ENCODE data around the gene SRD5A3. TPM values are rescaled to one million over a fixed set of nuclear protein-coding genes. Genes with fewer than 3 reads are reported as not detected.

Gene SRD5A3
- total RNA-seq, 1 donor from 2014 or later: 39.5 TPM

- H3K27me3 ChIP-seq (ENCODE audit: insufficient read depth, low read length): no peaks in the 10 kb centered on the region
- H3K27ac Mint-ChIP-seq (ENCODE audit: unreplicated experiment): no peak overlapping the region
- H3K36me3 Mint-ChIP-seq (ENCODE audit: low read depth, unreplicated experiment): no peaks in the 10 kb centered on the region
- TF ChIP-seq, protein P1, sequence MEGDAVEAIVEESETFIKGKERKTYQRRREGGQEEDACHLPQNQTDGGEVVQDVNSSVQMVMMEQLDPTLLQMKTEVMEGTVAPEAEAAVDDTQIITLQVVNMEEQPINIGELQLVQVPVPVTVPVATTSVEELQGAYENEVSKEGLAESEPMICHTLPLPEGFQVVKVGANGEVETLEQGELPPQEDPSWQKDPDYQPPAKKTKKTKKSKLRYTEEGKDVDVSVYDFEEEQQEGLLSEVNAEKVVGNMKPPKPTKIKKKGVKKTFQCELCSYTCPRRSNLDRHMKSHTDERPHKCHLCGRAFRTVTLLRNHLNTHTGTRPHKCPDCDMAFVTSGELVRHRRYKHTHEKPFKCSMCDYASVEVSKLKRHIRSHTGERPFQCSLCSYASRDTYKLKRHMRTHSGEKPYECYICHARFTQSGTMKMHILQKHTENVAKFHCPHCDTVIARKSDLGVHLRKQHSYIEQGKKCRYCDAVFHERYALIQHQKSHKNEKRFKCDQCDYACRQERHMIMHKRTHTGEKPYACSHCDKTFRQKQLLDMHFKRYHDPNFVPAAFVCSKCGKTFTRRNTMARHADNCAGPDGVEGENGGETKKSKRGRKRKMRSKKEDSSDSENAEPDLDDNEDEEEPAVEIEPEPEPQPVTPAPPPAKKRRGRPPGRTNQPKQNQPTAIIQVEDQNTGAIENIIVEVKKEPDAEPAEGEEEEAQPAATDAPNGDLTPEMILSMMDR (IDR thresholded peaks at IDR 0.05; ENCODE audit: insufficient read depth, low read depth, low read length): no peak
- no peak for TF ChIP-seq EZH2 (IDR thresholded peaks at IDR 0.05; ENCODE audit: insufficient read depth, low read length)
- H3K9ac ChIP-seq (ENCODE audit: low read length): no peak overlapping the region
- no peak overlapping the region for H3K27ac ChIP-seq (ENCODE audit: low read depth, low read length)
- H3K4me1 Mint-ChIP-seq (ENCODE audit: low read depth, unreplicated experiment): no peaks in the 10 kb centered on the region
- no peak overlapping the region for H3K4me2 ChIP-seq (ENCODE audit: low read length)
- peaks cover 4% of the 10 kb centered on the region for H3K9me3 Mint-ChIP-seq (ENCODE audit: unreplicated experiment)
- no peaks in the 10 kb centered on the region for H3K36me3 ChIP-seq (ENCODE audit: insufficient read depth, low read length)
- no peaks in the 10 kb centered on the region for H3K27me3 Mint-ChIP-seq (ENCODE audit: low read depth, unreplicated experiment)
- DNase-seq (ENCODE audit: low read depth) (no peak), FAIRE-seq (no peak)
- H3K4me1 ChIP-seq (ENCODE audit: insufficient read depth, low read length): no peaks in the 10 kb centered on the region
- no peak overlapping the region for H2AFZ ChIP-seq (ENCODE audit: low read depth, low read length)
- H3K4me3 Mint-ChIP-seq (ENCODE audit: unreplicated experiment): no peak overlapping the region
- H3K4me3 ChIP-seq (ENCODE audit: insufficient read depth, low read depth, low read length): no peak overlapping the region
- H3K9me3 ChIP-seq (ENCODE audit: insufficient read depth, low read depth, low read length): no peaks in the 10 kb centered on the region
- no peaks in the 10 kb centered on the region for H3K79me2 ChIP-seq (ENCODE audit: insufficient read depth, low read length)
- H4K20me1 ChIP-seq (ENCODE audit: insufficient read depth, low read length): no peaks in the 10 kb centered on the region
Measured at GRCh38 chr4:55330241-55330640, 15.8 kb upstream of the SRD5A3 start.

GRCh38 chr4:55336138-55337034 lies 9.7 kb upstream of the SRD5A3 start:
- Histone ChIP-seq H3K27ac (ENCODE audit: low read depth, low read length) (no peak overlapping the region), H3K79me2 (ENCODE audit: insufficient read depth, low read length) (no peaks in the 10 kb centered on the region)
- TF ChIP-seq, protein P1 (IDR thresholded peaks at IDR 0.05; ENCODE audit: insufficient read depth, low read depth, low read length): no peak
- no peak for TF ChIP-seq EZH2 (IDR thresholded peaks at IDR 0.05; ENCODE audit: insufficient read depth, low read length)

DNA sequence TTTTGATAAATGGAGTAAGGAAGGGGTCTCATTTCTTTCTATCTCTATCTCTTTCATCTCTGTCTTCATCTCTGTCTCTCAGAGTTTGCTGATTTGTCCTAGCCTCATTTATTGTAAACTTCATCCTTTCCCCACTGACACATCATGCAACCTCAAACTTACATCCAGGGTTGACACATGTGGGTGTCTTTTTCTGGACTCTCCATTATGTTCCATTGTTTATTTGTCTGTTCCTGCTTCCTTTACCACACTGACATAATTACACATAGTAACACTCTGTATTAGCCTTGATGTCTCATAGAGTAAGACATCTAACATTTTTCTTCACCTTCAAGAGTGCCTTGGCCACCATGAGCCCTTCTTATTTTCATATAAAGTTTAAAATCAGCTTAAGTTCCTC lies 8.1 kb upstream of the SRD5A3 start:
- Mint-ChIP-seq H3K36me3 (ENCODE audit: low read depth, unreplicated experiment) (peaks cover 4% of the 10 kb centered on the region), H3K27ac (ENCODE audit: unreplicated experiment) (no peak overlapping the region), H3K4me1 (ENCODE audit: low read depth, unreplicated experiment) (no peaks in the 10 kb centered on the region), H3K4me3 (ENCODE audit: unreplicated experiment) (no peak overlapping the region), H3K27me3 (ENCODE audit: low read depth, unreplicated experiment) (no peaks in the 10 kb centered on the region), H3K9me3 (ENCODE audit: unreplicated experiment) (peaks cover 2% of the 10 kb centered on the region)
- TF ChIP-seq EZH2 (IDR thresholded peaks at IDR 0.05; ENCODE audit: insufficient read depth, low read length): no peak
- TF ChIP-seq, protein P1 (IDR thresholded peaks at IDR 0.05; ENCODE audit: insufficient read depth, low read depth, low read length): no peak
- Histone ChIP-seq H3K36me3 (ENCODE audit: insufficient read depth, low read length) (no peaks in the 10 kb centered on the region), H3K9ac (ENCODE audit: low read length) (no peak overlapping the region), H3K79me2 (ENCODE audit: insufficient read depth, low read length) (no peaks in the 10 kb centered on the region), H4K20me1 (ENCODE audit: insufficient read depth, low read length) (no peaks in the 10 kb centered on the region), H3K4me2 (ENCODE audit: low read length) (no peak overlapping the region), H3K9me3 (ENCODE audit: insufficient read depth, low read depth, low read length) (peaks cover 3% of the 10 kb centered on the region), H3K27ac (ENCODE audit: low read depth, low read length) (no peak overlapping the region), H3K4me3 (ENCODE audit: insufficient read depth, low read depth, low read length) (no peak overlapping the region), H3K4me1 (ENCODE audit: insufficient read depth, low read length) (no peaks in the 10 kb centered on the region), H2AFZ (ENCODE audit: low read depth, low read length) (no peak overlapping the region), H3K27me3 (ENCODE audit: insufficient read depth, low read length) (no peaks in the 10 kb centered on the region)
- FAIRE-seq (no peak), DNase-seq (ENCODE audit: low read depth) (no peak)

More at GRCh38 chr4:55336138-55337034, 9.7 kb upstream of the SRD5A3 start:
- no peak overlapping the region for H3K4me2 ChIP-seq (ENCODE audit: low read length)
- no peaks in the 10 kb centered on the region for H3K27me3 ChIP-seq (ENCODE audit: insufficient read depth, low read length)
- H3K4me1 Mint-ChIP-seq (ENCODE audit: low read depth, unreplicated experiment): no peaks in the 10 kb centered on the region
- H2AFZ ChIP-seq (ENCODE audit: low read depth, low read length): no peak overlapping the region
- no peak overlapping the region for H3K27ac Mint-ChIP-seq (ENCODE audit: unreplicated experiment)
- DNase-seq (ENCODE audit: low read depth) (no peak), FAIRE-seq (no peak)
- no peaks in the 10 kb centered on the region for H3K4me1 ChIP-seq (ENCODE audit: insufficient read depth, low read length)
- peaks cover 4% of the 10 kb centered on the region for H3K36me3 Mint-ChIP-seq (ENCODE audit: low read depth, unreplicated experiment)
- H3K9ac ChIP-seq (ENCODE audit: low read length): no peak overlapping the region
- H3K36me3 ChIP-seq (ENCODE audit: insufficient read depth, low read length): no peaks in the 10 kb centered on the region
- no peak overlapping the region for H3K4me3 ChIP-seq (ENCODE audit: insufficient read depth, low read depth, low read length)
- no peak overlapping the region for H3K4me3 Mint-ChIP-seq (ENCODE audit: unreplicated experiment)
- peaks cover 3% of the 10 kb centered on the region for H3K9me3 ChIP-seq (ENCODE audit: insufficient read depth, low read depth, low read length)
- peaks cover 2% of the 10 kb centered on the region for H3K9me3 Mint-ChIP-seq (ENCODE audit: unreplicated experiment)
- H4K20me1 ChIP-seq (ENCODE audit: insufficient read depth, low read length): no peaks in the 10 kb centered on the region
- no peaks in the 10 kb centered on the region for H3K27me3 Mint-ChIP-seq (ENCODE audit: low read depth, unreplicated experiment)
